Skin of body (tissue), 2 donors: ENCODE results near the gene FSTL4. TPM values are rescaled to one million over a fixed set of nuclear protein-coding genes. Genes with fewer than 3 reads are reported as not detected.
"Not testable (repeated sequence)": the region's sequence is repeated elsewhere in the genome, so short reads cannot be mapped to it uniquely, and the experiment has no call there.

Experiments used
- DNase-seq: peaks from one replicate; lab custom pipeline; 2025; lab: John Stamatoyannopoulos, UW
- total RNA-seq: library from RNA; depleted of rRNA; stranded (reverse); fragments of >200 nt; gene quantifications from one replicate; pipeline ENCODE4 v1.2.3, GENCODE V29; 2014

FSTL4 gene
- total RNA-seq, 1 donor from 2014 or later = 0.69 TPM

DNA sequence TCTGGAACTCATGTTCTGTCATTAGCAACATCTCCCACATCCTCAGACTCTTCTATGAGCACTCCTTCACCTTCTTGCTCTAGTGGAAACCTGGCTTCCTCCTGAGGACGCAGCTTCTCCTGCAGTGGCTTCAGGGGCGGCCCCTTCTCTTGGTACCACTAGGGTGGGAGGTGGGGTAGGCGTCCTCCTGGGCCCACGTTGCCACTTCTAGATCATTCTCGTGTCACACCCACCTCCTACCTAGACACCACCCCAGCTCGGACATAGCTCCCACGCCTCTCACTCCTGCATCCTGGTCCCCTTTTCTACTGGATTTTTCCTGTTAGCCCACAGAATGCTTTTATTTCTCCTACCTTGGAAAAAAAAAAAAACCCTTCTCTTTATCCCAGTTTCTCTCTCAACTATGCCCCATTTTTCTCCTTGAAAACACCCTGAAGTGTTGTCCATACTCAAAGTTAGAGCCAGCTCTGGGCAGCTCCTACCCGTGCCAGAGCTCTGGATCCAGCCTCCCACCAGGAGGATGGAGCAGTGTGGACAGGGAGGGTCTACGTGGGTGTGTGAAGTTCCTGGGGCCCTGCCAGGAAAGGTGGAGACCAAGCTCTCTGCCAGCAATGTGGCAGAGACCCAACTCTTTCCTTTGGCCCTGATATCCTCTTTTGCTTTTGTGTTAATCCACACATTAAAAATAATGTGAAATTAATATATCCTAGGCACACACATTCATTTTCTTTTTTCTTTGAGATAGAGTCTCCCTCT lies 381.3 kb downstream of the FSTL4 start:
- no peak for DNase-seq

DNA sequence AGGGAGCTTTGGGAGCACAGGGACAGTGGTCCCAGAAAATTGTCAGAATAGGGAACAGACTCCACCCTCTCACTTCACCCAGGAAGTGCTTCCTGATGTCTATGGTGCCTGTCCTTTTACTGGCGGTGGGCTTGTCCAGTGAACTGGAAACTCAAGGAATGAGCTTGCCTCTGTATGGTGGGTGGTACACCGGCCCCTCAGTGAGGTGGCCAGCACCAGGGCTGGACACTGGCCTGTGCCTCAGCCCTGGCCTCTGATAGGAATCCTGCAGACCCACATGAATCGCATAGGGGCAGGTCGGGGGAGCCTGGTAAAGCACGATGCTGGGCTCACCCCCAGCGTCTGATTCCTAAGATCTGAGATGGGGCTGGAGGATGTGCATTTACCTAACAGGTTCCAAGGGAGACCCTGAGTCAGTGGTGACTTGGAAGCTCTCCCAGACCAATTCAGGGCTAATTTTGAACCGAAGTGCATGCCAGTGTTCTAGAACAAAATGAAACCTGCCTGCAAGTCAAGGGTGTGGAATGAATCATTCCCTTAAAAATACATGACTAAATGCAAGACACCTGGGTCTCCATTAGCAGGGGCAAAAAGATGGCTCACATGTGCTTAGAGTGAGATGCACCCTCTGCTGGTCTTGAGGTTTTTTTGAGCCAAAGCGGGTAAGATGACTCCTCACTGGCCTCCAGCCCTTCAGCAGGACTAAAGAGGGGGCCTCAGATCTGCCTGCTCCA lies 382.2 kb downstream of the FSTL4 start:
- no peak for DNase-seq

- DNase-seq = no peak
Observed at GRCh38 chr5:133228316-133228715, 384.0 kb downstream of the FSTL4 start.

DNA sequence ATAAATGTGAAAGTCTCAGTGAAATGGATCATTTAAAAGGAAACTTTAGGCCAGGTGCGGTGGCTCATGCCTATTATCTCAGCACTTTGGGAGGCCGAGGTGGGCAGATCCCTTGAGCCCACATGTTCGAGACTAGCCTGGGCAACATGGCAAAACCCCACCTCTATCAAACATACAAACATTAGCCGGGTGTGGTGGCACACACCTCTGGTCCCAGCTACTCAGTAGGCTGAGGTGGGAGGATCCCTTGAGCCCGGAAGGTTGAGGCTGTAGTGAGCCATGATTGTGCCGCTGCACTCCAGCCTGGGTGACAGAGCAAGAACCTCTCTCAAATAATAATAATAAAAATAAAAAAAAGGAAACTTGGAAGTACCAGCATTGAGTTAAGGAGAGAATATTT lies 384.4 kb downstream of the FSTL4 start:
- DNase-seq = no peak

DNA sequence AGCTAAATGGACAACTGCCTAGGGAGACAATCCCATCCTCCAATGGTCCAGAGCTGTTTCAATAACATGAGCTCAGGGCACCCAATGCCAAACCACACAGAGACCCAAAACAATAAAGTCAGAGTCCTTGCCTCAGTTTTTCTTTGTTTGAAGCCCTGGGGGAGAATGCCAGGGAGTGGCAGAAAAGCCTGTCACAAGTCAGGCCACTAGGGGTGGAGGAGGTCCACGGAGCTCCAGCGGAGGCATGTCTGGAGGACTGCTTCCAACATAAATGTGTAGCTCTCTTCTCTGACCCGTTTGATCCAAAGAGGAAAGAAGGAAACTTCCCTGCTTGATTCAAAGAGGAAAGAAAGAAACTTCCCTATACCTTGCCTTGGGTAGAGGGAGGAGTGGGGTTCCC lies 385.3 kb downstream of the FSTL4 start:
- no peak for DNase-seq

- DNase-seq = no peak
Observed at GRCh38 chr5:133226186-133226585, 386.2 kb downstream of the FSTL4 start.

- DNase-seq = no peak
Observed at GRCh38 chr5:133225671-133226152, 386.6 kb downstream of the FSTL4 start.

- DNase-seq = no peak
Observed at GRCh38 chr5:133222979-133223378, 389.4 kb downstream of the FSTL4 start.

DNA sequence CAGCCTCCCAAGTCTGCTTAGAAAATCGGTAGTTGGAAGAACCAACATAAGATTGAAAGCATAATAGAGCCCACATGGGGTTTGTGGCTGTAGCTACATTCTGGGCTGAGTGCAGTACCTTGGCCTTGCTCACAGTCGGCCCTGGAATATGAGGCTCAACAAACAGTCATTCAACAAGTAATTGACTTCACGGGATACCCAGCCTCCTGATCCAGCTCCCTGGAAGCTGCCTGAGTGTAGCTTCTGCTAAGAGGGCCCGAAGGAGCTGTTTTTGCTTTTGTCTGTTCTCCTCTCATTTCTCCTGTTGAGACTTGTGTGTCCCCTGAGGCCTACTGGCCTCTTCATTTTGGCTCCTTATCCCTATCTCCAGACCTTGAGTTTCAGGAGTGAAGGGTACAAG lies 389.8 kb downstream of the FSTL4 start:
- no peak for DNase-seq

DNA sequence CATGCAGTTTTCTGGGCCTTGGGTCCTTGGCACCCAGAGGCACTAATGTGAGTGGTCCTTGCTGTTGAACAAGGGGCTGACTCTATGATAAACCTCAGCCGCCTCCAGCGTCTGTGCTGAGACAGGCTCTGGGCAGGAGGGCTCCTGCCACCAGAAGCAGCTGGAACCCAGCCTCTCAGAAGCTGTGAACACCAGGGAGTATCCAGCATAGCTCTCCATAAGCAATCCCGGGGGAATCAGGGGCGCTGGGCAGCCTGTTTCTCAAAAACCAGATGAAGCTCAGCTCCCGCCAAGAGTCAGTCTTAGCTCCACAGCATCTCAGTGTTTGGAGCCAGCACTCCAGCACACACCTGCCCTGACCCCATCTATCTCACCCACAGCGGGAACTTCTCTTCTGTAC lies 390.3 kb downstream of the FSTL4 start:
- DNase-seq = no peak

DNA sequence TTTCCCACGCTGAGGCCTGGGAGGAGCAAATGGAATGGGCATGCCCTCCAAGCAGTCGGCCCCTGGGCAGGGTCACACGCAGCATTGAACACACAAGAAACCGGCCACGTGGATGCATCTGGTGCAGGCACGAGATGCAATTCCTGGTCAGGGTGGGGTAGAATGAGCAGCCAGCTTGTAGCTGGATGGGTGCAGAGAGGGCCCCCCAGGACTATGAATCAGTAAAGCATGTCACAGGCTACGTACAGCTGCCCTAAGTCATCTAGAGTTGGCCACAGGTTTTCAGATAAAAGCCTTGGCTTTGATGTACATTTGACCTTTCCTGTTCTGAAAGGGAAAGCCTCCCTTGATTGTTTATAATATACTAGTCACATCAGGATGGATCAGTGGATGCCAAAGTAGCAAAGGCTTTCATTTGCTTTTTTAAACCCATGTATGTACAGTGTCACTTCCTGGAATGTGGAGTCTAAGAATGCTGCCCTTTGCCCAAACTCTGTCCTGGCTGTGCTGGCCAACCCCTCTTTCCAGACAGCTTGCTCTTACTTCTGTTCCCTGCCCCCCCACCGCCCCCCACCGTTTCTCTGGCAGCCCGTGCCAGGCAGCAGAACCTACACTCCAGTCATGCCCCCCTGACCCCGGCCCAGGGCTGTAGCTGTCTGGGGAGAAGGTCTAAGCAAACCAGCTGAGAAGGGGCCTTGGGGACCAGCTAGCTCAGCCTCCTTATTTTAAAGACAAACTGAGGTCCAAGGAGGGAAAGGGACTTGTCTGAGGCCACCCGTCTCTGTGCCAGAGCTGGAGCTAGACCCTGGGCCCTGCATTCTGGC lies 391.3 kb downstream of the FSTL4 start:
- no peak for DNase-seq

DNA sequence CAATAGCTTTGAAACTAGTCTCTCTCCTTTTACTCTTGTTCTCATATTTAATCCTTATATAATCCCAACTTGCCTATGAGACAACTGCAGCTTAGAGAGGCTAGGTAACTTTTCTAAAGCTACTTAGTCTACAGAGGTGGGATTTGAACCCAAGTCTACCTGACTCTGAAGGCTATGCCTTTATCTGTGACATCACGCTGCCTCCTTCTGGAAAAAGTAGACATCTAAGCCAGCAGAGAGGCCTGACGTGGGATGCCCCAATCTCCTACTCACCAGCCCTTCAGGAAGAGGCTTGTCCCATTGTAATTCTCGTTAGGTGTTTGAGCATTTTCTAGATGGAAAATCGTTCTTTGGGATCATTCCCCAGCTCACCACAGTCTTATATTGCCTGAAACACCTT lies 393.0 kb downstream of the FSTL4 start:
- DNase-seq = no peak

GRCh38 chr5:133216138-133216537 lies 396.2 kb downstream of the FSTL4 start:
- DNase-seq = not testable (repeated sequence)

GRCh38 chr5:133214153-133214820 lies 398.1 kb downstream of the FSTL4 start:
- no peak for DNase-seq

- no peak for DNase-seq
Observed at GRCh38 chr5:133205649-133206048, 406.7 kb downstream of the FSTL4 start.

GRCh38 chr5:133205204-133205603 lies 407.1 kb downstream of the FSTL4 start:
- DNase-seq = no peak

DNA sequence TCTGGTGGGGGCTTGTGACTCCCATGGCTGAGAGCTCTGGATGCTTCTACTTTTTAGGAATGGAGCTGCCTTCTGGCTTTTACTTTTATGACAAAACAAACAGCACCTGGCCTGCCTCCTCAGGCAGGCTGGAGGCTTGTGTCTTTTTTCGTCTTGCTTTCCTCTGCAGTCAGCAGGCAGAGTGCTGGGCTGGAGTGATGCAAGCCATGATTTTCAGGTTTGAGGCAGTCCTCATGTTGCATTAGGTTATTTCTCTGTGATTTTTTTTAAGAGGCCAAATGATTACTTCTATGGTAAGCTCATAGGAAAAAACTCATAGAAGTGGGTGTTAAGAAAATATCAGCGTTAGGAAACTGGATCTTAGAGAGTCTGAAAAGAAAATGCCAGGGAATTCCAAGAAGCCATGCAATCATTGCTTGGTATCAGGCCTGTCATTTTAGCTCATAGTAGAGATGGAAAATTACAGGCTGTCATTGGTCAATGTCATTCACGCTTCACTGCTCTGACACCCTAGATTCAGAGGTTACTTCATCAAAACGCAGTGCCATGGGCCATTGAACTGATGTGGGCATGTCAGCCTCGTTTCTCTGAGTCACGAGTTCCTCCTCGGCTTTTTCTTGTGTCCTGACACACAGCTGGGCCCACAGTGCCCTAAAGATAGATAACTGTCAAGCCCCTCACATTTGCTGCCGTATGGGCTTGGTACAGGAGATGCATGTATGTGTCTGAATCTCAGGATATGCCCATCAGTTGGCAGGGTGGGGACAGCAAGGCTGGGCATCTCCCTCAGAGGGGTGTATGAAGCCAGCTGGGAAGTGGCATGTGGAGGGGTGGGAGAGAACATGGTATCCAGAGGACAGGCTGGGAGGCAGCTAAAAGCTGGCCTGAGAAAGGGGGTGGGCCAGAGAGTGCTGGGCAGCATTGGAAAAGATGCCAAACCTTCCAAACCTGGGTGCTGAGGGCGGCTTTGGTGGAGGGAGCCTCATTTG lies 408.7 kb downstream of the FSTL4 start:
- no peak for DNase-seq

- DNase-seq = no peak
Observed at GRCh38 chr5:133202066-133202665, 410.2 kb downstream of the FSTL4 start.

DNA sequence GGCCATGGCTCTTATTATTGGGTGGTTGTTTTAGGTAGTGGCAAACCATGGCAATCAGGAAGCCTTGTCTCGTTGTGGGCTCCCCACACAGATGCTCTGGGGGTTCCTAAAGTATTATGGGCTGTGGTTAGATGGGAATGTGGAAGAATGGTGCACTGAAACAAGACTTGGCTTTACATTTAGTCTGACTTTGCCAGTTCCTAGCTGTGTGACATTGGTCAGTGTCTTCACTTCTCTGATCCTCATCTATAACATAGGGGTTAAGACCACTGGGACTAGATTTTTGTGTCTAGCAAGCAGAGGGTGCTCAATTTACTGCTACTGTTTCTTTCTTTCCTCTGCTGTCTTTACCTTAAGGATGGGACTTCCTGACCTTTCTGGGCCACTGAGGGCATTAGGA lies 411.0 kb downstream of the FSTL4 start:
- no peak for DNase-seq

DNA sequence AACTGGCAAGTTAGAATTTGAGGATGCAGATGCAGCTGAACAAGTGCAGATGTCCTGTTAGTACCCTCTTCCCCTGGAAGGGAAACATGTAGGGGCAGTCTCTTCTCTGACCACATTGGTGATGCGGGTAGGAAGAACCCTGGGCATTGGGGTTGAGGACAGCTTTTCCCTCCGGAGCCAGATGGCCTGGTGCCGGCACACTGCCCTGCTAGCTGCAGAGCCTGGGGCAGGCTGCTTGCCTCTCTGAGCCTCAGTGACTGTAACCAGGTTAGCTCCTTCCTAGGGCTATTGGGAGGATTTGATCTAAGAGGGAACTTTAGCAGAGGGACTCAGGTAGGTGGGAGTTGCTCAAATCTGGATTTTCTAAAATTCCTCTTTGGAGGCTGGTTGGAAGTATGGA lies 412.1 kb downstream of the FSTL4 start:
- no peak for DNase-seq
